Stimulated activated CD8-positive, alpha-beta memory T cell treated with anti-CD3 and anti-CD28 coated beads, Interleukin-7, amount 100 ng/mL, for 4 hours (primary cell): ENCODE data around the gene CLDN8.

ENCODE experiments used
- DNase-seq, 2 donors: peaks; one replicate each; pipeline ENCODE4 v3.0.0-alpha.2; 2020; ENCODE audit warnings: low read depth in 2 of 2

The CLDN8 gene

GRCh38 chr21:30216041-30216723, at the start of gene CLDN8:
Gene CLDN8, minus strand, starts transcription at chr21:30216097. Its CDS starts 172 bp downstream, at chr21:30215925.
- no peak for DNase-seq

- DNase-seq: no peak
Measured at GRCh38 chr21:30257773-30258172, 41.9 kb upstream of the CLDN8 start.

GRCh38 chr21:30256100-30256499, 40.2 kb upstream of the CLDN8 start:
- no peak for DNase-seq

DNA sequence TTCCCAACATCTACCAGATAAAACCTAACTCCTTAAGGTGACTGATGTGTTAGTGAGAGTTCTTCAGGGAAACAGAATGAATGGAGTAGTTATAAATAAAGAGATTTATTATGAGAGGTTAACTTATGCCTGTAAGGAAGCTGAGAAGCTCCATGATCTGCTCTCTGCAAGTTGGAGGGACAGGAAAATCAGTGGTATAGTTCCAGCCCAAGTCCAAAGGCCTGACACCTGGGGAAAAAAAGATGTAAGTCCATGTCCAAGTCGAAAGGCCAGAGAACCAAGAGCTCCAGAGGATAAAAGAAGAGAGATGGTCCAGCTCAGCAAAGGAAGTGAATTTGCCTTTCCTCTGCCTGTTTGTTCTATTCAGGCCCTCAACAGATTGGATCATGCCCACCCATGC, 39.8 kb upstream of the CLDN8 start:
- no peak for DNase-seq

DNA sequence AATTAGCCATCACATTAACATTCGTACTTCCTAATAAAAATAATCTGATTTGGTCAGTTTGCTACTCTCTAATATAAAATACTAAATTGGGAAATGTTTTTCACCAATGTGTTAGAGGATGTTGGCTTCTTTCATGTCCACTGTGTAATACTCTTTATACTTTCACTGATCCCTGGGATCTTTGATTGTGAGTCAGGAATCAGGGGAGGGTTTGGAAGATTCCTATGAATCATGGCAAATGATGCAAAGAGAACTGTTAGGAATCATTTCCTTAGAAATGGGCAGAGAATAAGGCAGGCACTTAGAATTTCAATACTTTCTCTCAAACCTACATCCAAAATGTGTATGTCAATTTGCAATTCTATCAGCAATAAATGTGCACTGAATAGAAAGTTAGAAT, 35.9 kb upstream of the CLDN8 start:
- no peak for DNase-seq

DNA sequence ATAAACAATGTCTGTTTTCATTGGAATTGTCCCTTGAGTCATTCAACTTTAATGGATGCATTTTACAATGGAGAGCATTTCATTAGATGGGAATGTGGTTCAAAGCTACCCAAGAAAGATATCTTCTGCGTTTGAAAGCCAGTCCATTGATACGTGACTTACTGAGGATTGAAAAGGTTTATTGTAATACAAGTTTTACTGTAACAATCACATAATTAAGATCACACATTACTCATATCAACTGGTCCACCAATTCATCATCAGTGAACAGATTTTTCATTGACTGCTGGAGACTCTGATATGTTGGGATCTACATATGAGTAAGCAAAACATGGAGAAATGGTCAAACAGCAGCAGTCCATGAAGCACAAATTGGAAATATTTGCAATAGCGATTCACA, 34.0 kb upstream of the CLDN8 start:
- no peak for DNase-seq

DNA sequence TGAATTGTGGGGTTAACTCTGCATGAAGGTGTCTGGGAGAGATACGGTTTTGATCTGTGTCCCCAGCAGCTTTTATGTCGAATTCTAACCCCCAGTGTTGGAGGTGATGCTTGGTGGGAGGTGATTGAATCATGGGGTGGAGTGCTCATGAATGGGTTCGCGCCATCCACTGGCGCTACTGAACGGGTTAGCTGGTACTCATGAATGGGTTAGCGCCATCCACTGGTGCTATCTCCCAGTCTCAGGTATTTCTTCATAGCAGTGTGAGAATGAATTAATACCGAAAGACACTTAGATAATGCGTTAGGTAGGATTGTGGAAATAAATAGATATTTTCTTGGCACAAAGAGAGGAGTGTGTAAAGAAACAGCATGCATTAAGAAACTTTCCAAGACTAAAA, 32.9 kb upstream of the CLDN8 start:
- DNase-seq: no peak

DNA sequence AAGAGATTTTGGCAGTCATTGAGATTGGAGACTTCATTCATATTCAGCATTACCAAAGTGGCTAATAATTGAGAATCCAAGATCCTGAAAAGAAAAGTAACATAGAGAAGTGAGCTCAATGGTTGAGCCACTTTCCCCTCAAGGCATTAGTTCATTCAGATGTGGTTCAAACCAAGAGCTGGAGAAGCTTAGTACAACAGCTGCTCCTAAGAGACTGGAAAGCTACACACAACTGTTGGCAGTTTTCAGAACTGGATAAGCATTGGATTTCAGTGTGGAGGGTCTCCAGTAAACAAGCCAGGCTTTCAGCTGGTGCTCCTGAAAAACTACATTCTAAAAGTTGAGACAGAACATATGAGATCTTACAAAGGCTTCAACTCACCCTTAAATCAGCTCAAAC, 29.2 kb upstream of the CLDN8 start:
- no peak for DNase-seq

GRCh38 chr21:30243691-30244090, 27.8 kb upstream of the CLDN8 start:
- DNase-seq: no peak

DNA sequence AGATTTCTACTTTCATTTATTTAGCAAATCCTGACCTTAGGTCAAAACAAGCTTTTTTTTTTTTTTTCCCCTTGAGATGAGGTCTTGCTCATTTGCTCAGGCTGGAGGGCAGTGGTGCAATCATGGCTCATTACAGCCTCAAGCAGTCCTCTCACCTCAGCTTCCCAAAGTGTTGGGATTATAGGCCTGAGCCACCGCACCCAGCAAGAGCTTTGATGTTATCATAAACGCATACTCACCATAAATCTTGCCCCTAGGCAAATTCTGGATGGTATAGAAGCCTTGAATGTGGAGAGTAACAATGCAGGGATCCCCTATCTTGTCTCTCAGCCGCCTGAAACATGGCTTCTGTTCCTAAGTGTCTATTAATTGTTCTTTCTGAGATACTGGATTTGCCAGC, 24.8 kb upstream of the CLDN8 start:
- no peak for DNase-seq

GRCh38 chr21:30238168-30238567, 22.3 kb upstream of the CLDN8 start:
- no peak for DNase-seq

GRCh38 chr21:30234643-30235042, 18.7 kb upstream of the CLDN8 start:
- DNase-seq: no peak

GRCh38 chr21:30234050-30234449, 18.2 kb upstream of the CLDN8 start:
- DNase-seq: no peak

DNA sequence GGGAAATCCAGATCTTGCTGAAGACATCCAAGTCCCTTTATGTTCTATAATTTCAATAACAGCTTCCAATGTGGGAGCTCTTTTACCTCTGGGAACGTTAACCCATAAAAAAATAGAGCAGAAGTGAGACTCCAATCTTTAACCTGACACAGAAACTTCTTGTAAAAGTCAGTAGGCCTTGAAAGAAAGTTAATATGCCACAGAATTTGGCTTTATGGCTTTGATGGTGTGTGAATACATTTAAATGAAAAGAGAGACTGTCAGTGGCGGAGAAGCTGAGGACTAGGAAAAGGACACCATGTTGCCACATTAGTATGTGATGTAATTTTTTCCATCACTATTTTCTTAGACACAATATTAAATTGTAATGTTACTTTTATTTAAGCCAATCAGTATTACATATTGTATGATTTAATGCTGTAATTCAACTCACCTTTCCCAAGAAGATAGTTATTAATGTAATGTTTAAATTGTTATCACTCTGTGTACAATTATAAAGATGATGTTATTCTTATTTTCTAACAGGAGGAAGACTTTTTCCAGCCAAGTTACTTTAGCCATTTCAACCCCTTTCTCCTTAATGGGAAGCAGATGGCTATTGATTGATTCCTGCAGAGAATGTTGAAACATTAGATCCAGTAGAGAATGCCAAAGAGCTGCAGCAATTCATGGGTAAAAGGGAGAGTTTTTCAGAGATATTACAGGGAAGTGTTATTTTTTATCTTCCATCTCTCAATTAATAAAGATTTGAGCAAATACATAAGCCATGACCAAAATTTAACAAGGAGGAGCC, 17.5 kb upstream of the CLDN8 start:
- DNase-seq: no peak

DNA sequence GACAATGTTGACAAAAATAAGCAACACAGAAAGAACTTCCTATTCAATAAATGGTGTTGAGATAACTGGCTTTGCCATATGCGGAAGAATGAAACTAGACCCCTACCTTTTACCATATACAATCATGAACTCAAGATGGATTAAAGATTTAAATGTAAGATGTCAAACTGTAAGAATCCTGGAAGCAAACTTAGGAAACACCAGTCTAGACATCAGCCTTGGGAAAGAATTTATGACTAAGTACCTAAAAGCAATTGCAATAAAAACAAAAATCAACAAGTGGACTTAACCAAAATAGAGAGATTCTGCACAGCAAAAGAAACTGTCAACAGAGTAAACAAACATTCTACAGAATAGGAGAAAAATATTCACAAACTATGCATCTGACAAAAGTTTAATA, 16.1 kb upstream of the CLDN8 start:
- no peak for DNase-seq

GRCh38 chr21:30227633-30228404, 11.9 kb upstream of the CLDN8 start:
- no peak for DNase-seq

DNA sequence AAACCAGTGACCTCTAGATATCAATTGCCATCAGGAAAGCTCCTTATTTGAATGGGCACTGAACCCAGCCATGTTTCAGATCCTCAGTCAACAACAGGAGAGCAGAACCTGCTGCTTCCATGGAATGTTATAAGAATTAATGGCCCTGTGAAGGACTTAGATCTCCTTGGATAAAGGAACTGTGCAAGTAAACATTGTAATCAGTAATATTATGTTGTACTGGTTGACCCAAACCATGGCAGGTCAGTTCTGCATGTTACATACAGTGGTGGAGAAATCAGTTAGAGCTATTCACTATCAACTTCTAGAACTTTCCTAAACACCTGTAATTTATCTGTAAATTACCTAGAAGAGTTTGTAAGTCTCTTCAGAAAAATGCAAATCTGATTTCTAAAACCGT, 11.2 kb upstream of the CLDN8 start:
- no peak for DNase-seq

DNA sequence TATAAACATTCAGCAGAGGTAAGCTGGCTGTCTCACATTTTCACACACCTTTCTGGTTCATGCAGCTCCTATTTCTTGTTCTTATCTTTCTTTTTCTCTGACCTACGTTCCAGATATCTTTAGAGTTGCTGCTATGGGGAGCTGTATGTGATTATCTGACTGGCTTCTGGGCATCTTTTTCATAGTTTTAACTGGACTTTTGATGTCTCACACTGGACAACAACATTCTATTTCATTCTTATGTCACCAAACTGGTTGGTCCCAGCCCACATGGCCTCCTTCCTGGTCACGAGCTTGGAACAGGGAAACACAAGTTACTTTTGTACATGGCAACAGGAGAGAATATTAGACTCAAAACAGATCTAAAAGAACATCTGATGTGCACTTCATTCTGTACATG, 7.7 kb upstream of the CLDN8 start:
- no peak for DNase-seq

- no peak for DNase-seq
Measured at GRCh38 chr21:30222724-30223123, 6.8 kb upstream of the CLDN8 start.

DNA sequence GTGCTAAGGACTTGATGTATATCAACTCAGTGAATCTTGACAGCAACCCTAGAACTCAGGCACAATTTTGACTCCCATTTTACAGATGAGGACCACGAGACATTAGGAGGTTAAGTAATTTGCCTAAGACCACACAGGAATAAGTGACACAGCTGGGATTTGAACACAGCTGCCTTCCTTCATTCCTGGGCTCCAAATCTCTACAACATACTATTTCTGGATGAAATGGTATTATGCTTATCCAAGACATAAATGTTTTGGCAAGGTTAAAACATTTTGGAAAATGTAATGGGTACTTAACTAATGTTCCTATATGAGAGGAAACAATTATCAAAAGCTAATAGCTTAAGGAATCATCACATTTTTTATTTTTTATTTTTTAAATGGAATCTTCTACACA, 4.8 kb downstream of the CLDN8 start:
- DNase-seq: no peak

- no peak for DNase-seq
Measured at GRCh38 chr21:30209601-30210000, 6.3 kb downstream of the CLDN8 start.

DNA sequence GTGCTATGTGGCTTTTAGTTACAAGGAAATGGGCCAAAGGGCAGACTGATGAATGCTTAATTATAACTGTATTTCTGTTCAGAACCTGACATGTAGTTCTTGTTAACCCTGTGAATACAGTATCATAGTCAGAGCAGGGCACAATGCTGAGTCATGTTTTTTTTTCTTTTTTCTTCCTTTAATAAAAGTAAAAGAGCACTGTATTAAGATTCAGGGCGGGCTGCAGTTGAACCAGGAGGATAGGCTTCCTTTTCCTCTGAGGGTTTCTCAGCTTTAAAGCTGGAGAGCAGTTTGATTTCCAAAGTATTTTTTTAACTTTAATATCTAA, 8.7 kb downstream of the CLDN8 start:
- DNase-seq: no peak
